OCI-LY3 (cell line): ENCODE results near the gene LRRC61.

Source experiments
- EZH2phosphoT487 ChIP-seq: fragments of 200-600 bp; shearing (Covaris generic); IDR thresholded peaks from 2 replicates; pipeline ENCODE4 v1.6.1; 2018; ENCODE audit warnings: antibody characterized with exemption, mixed run types, low read depth
- TF ChIP-seq, protein P1 (sequence below): fragments of 200-600, 300-600 bp; sonication (generic); IDR thresholded peaks from 2 replicates; pipeline ENCODE4 v1.5.1; 2014; ENCODE audit warnings: antibody characterized with exemption, low read length, low read depth

DNA sequence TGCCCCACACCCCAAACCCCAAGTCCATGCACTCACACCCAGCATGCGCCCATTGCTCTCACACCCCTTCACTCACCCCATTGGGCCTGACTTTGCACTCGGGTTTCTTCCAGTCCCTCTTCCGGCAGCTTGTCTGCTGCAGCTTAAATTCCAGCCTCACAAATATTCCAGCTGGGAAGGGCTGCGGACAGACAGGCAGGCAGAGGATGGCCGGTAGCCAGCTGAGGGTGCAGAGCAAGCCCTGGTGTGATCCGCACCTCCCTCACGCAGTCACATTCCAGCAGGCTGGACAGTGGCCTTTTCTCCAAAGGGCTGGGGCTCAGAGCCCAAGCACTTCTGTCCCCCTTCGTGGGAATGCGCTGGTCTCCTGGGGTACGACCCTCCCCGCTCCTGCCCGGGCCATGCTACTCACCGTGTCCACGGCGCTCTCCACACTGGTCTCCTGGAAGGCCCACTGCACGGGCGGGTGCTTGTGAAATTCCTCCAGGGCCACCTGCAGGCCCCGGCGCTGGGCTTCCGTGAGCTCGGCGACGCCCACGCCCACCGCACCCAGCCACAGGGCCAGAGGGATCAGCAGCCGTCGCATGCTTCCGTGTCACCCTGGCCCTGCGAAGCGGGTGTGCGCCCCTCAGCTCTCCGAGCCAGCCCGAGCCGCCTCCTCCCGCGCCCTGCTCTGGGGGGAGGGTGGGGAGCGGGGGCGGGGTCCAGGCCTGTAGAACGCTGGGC, 17.0 kb downstream of the LRRC61 start:
- TF ChIP-seq, protein P1, sequence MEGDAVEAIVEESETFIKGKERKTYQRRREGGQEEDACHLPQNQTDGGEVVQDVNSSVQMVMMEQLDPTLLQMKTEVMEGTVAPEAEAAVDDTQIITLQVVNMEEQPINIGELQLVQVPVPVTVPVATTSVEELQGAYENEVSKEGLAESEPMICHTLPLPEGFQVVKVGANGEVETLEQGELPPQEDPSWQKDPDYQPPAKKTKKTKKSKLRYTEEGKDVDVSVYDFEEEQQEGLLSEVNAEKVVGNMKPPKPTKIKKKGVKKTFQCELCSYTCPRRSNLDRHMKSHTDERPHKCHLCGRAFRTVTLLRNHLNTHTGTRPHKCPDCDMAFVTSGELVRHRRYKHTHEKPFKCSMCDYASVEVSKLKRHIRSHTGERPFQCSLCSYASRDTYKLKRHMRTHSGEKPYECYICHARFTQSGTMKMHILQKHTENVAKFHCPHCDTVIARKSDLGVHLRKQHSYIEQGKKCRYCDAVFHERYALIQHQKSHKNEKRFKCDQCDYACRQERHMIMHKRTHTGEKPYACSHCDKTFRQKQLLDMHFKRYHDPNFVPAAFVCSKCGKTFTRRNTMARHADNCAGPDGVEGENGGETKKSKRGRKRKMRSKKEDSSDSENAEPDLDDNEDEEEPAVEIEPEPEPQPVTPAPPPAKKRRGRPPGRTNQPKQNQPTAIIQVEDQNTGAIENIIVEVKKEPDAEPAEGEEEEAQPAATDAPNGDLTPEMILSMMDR: no peak
- TF ChIP-seq EZH2phosphoT487: no peak
